B cell (primary cell): ENCODE results near the gene GPX8.

Experiments
- EZH2 ChIP-seq: IDR thresholded peaks from 2 replicates; pipeline ENCODE4 v1.6.1; 2012; ENCODE audit warnings: borderline replicate concordance, low read depth, mild to moderate bottlenecking, moderate library complexity, low read length; ENCODE audit not compliant: insufficient read depth, poor library complexity, severe bottlenecking
- TF ChIP-seq, protein P1 (sequence below): fragments of 200-600 bp; IDR thresholded peaks from one replicate; pipeline ENCODE4 v1.8.0; 2022; ENCODE audit warnings: antibody characterized with exemption, mild to moderate bottlenecking

DNA sequence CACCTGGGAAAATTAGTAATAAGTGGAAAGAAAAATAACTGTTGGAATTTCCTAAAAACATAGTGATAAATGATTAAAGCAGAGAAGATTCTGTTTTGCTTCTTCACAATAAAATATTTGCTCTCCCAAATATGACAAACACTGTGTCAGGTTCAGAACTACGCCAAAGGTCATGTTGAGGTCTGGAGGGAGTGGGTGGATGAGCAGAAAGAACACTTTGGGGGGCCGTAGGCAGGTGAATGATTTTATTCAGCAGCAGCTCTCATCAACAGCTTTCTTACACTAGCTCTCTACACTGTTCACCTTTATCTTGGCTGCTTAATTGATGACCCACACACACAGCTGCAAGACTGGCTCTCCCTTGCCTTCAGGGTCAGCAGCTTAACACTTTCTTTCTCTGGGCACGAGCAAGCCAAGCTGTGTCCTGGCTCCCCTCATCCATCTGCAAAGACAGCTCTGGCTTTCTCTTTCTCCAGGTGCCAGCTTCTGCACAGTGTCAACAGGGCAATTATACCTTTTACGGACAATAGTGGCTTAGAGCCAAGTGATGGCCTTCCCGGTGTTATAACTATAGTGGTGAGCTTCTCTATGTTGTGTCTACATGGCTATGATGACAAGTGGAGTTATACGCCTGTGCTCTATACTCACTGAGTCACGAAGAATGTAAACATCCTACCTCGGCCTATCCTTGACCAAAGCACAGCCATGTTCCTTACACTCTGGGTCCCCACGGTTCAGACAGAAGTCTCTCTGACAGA is 18.9 kb upstream of the GPX8 start:
- no peak for TF ChIP-seq EZH2
- TF ChIP-seq, protein P1, sequence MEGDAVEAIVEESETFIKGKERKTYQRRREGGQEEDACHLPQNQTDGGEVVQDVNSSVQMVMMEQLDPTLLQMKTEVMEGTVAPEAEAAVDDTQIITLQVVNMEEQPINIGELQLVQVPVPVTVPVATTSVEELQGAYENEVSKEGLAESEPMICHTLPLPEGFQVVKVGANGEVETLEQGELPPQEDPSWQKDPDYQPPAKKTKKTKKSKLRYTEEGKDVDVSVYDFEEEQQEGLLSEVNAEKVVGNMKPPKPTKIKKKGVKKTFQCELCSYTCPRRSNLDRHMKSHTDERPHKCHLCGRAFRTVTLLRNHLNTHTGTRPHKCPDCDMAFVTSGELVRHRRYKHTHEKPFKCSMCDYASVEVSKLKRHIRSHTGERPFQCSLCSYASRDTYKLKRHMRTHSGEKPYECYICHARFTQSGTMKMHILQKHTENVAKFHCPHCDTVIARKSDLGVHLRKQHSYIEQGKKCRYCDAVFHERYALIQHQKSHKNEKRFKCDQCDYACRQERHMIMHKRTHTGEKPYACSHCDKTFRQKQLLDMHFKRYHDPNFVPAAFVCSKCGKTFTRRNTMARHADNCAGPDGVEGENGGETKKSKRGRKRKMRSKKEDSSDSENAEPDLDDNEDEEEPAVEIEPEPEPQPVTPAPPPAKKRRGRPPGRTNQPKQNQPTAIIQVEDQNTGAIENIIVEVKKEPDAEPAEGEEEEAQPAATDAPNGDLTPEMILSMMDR, result no peak
